ENCODE data around the gene SRBD1.

The SRBD1 gene

DNA sequence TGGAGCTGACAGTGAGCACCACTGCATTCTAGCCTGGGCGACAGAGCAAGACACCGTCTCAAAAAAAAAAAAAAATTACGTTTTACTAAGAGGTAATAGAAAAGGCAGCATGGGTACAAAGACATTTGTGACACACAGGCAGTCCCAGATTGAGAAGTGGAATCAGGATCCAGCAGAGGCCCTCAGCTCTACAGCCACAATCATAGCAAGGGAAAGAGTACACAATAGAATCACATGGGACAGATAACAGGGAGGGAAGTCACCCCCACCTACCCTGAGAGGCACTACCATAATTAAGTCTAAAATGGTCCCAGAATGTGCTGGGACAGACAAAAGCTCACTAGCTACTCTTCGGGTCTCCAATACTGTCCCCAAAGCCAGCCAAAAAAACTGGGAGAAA is 12.5 kb downstream of the SRBD1 start:
- no peak for DNase-seq (ENCODE audit: low read depth)
- TF ChIP-seq, protein P1, sequence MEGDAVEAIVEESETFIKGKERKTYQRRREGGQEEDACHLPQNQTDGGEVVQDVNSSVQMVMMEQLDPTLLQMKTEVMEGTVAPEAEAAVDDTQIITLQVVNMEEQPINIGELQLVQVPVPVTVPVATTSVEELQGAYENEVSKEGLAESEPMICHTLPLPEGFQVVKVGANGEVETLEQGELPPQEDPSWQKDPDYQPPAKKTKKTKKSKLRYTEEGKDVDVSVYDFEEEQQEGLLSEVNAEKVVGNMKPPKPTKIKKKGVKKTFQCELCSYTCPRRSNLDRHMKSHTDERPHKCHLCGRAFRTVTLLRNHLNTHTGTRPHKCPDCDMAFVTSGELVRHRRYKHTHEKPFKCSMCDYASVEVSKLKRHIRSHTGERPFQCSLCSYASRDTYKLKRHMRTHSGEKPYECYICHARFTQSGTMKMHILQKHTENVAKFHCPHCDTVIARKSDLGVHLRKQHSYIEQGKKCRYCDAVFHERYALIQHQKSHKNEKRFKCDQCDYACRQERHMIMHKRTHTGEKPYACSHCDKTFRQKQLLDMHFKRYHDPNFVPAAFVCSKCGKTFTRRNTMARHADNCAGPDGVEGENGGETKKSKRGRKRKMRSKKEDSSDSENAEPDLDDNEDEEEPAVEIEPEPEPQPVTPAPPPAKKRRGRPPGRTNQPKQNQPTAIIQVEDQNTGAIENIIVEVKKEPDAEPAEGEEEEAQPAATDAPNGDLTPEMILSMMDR (IDR thresholded peaks at IDR 0.05; ENCODE audit: insufficient read depth, low read depth, low read length, missing control alignments): no peak
- no peak overlapping the region for H3K4me3 ChIP-seq (ENCODE audit: low read depth, low read length)

DNA sequence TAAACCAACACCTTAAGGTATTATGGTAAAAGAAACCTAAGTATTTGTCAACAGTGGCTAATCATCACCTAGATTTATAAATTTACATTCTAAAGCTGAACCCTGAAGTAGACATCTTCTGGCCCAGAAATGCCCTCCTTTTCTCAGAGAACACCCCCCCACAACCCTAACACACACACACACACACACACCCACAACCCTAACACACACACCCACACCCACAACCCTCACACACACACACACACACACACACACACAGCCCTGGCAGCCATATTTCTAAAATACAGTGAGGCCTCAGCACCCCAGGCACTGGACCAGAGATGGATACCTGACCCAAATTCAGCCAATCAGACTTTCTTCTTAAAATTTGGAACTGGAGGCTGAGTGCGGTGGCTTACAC is 14.3 kb downstream of the SRBD1 start:
- TF ChIP-seq, protein P1 (IDR thresholded peaks at IDR 0.05; ENCODE audit: insufficient read depth, low read depth, low read length, missing control alignments): no peak
- no peak for DNase-seq (ENCODE audit: low read depth)
- no peak overlapping the region for H3K4me3 ChIP-seq (ENCODE audit: low read depth, low read length)

DNA sequence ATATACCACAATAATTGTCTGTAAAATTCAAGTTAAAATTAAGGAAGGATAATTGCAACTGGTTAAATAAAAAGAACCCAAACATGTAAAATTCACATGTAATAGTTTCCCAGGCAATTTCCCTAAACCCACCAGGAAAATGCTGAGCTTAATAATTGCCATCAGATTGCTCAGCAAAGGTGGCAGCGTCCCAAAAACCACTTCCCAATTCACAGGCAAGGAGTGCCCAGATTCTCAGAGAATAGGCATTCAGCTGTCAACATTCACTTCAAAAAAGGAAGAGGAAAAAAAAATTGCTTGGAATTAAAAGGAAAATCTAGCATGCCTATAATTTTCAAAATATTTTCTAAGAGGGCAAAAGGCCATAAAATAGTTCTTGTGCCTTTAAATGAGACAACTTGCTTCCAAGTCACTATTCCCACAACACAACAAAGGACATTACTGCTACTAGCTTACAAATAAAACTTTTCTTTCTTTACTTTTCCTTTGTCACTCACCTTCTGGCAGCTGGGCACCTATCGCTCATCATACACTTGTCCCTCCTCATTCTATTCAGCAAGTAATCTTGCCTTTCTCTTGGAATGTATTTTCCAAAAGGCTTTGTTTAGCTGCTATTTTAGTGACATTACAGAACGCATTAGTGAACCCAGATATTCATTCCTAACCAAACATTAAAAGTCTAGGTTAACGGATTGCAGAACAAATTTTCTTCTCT is 15.2 kb downstream of the SRBD1 start:
- TF ChIP-seq, protein P1 (IDR thresholded peaks at IDR 0.05; ENCODE audit: insufficient read depth, low read depth, low read length, missing control alignments): no peak
- H3K4me3 ChIP-seq (ENCODE audit: low read depth, low read length): no peak overlapping the region
- DNase-seq (ENCODE audit: low read depth): no peak

DNA sequence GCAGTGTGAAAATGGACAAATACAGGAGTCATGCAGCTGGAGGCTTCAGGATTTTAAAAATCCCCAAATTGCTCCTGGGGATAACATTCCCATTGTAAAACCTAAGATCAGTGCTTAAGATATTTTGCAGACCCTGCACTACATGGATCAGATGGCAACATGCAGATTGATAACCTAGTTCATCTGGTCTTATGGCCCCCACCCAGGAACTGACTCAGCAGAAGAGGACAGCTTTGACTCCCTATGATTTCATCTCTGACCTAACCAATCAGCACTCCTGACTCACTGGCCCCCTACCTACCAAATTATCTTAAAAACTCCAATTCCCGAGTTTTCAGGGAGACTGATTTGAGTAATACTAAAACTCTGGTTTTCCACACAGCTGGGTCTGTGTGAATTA is 20.0 kb downstream of the SRBD1 start:
- TF ChIP-seq, protein P1 (IDR thresholded peaks at IDR 0.05; ENCODE audit: insufficient read depth, low read depth, low read length, missing control alignments): no peak
- no peak for DNase-seq (ENCODE audit: low read depth)
- no peak overlapping the region for H3K4me3 ChIP-seq (ENCODE audit: low read depth, low read length)

DNA sequence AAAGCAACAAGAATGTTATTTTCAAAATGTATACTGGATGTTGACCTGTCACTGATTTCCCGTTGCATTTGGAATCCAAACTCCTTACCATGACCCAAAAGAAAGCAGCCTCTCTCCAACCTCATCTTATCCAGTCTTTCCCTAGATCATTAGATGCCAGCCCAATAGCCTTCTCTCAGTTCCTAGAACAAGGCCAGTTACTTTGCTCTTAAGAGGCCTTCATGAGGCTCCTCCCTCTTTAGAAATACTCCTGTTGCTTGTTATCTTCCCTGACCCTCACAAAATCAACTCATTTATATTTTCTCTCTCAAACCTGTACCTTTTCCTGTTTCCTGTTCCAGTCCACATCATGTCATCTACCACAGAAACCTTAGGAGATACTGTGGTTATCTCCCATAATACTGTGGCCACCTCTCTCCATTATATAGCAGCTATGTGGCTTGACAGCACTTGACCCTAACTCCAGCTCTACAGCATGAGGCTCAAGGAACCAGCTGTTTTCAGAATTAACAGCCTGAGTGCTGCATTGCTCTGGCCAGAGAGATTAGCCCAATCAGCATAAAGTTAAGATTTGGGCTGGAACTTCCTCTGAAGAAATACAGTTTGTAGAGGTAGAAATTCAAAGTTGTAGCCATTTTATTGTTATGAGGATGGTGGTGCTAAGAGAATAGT is 22.8 kb downstream of the SRBD1 start:
- no peak for DNase-seq (ENCODE audit: low read depth)
- no peak overlapping the region for H3K4me3 ChIP-seq (ENCODE audit: low read depth, low read length)
- TF ChIP-seq, protein P1 (IDR thresholded peaks at IDR 0.05; ENCODE audit: insufficient read depth, low read depth, low read length, missing control alignments): no peak

DNA sequence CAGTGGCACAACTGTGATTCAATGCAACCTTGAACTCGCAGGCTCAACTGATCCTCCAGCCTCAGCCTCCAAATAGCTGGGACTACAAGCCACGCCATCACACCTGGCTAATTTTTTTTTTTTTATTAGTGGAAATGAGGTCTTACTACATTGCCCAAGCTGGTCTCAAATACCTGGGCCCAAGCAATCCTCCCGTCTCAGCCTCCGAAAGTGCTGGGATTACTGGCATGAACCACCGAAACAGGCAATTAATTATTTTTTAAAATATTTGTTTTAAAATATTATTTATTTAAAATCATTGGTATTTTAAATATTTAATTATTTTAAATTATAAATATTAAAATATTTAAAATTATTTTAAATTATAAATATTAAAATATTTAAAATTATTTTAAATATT is 24.5 kb downstream of the SRBD1 start:
- TF ChIP-seq, protein P1 (IDR thresholded peaks at IDR 0.05; ENCODE audit: insufficient read depth, low read depth, low read length, missing control alignments): no peak
- DNase-seq (ENCODE audit: low read depth): no peak

More for the DNA sequence above, 24.5 kb downstream of the SRBD1 start:
- H3K4me3 ChIP-seq (ENCODE audit: low read depth, low read length): no peak overlapping the region

All from GM12865 (cell line).